ENCODE data around the gene BDP1.

The BDP1 gene

DNA sequence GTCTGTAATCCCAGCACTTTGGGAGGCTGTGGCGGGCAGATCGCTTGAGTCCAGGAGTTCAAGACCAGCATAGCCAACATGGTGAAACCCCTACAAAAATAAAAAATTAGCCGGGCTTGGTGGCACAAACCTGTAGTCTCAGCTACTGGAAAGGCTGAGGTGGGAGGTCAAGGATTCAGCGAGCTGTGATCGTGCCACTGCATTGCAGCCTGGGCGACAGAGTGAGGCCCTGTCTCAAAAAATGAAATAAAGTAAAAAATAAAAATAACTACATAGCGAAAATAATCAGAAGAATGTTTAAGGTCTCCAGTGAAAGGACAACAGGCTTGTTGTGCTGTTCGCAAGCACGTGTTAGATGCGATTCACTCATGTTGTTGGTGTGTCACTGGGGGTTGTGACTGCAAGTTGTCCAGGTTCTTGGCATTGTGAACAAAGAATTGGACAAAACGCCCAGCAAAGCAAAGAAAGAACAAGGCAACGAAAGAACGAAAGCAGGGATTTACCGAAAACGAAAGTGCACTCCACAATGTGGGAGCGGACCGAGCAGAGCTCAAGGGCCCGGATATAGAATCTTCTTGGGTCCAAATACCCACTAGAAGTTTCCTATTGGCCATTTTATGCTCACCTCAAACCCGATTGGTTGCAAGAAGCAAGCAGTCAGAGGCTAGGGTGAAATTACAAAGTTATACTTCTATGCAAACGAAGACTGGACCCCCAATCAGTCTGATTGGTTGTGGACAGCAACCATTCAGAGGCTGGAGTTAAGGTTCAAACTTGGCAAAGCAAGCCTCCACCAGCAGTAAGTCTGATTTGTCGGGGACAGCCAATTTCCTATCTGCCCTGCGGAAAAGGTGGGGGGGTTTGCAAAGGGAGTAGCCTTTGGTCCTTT is 130.8 kb downstream of the BDP1 start:
- no peak for DNase-seq (ENCODE audit: low read depth, low spot score)
- no peak for TF ChIP-seq FOXP2 (optimal IDR thresholded peaks at IDR 0.05; ENCODE audit: control extremely low read depth, extremely low read length, insufficient read depth)
- no peak for TF ChIP-seq POLR2AphosphoS5 (IDR thresholded peaks at IDR 0.05; ENCODE audit: borderline replicate concordance, low read depth, low read length)
- no peak for TF ChIP-seq EZH2 (IDR thresholded peaks at IDR 0.05)
- H3K27ac ChIP-seq: no peak overlapping the region

DNA sequence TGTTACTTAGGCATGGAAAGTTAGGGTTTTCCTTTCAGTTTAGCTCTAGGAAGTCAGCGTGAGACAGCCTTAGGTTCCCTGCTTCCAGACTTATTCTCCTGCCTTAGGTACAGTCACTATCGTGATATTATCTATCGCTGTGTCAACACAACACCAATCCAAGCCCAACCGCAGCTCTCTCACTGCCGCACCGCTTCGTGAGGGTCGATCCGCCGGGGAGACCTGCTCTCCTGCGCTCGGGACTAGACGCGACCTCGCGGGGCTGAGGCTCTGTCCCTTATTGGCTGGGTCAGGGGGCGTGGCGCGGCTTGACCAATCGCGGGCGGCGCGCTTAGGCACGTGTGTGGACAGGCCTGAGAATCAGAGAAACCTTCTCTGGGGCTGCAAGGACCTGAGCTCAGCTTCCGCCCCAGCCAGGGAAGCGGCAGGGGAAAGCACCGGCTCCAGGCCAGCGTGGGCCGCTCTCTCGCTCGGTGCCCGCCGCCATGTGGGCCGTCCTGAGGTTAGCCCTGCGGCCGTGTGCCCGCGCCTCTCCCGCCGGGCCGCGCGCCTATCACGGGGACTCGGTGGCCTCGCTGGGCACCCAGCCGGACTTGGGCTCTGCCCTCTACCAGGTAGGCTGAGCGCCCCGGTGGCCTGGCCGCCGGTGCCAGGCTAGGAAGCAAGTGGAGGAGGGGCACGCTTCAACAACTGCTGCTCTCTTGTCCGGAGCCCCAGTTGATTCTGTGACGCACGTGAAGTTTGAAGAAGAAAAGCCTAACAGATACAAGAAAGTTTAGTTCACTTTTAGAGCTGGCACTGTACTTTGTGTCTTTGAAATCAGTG is 131.7 kb downstream of the BDP1 start, which contains the start of gene MCCC2:
TSS of gene MCCC2 (plus strand) at position 400 of the 825 bp plus-strand sequence. CDS start at position 486, 86 bp downstream.
- Histone ChIP-seq H3K9me3 (ENCODE audit: low read depth, low read length) (no peaks in the 10 kb centered on the region), H3K36me3 (ENCODE audit: insufficient read depth, low read length) (peaks cover 5% of the 10 kb centered on the region; the same call in 1 of the 2 replicates), H3K4me3 (peak within 1 kb of the TSS; percentile 71), H3K9ac (ENCODE audit: insufficient read length) (peak within 1 kb of the TSS; percentile 68), H3K27ac (no peak within 1 kb of the TSS)
- peak; percentile 32; the same call in 1 of the 2 replicates for TF ChIP-seq POLR2AphosphoS5 (IDR thresholded peaks at IDR 0.05; ENCODE audit: borderline replicate concordance, low read depth, low read length)
- TF ChIP-seq EZH2 (IDR thresholded peaks at IDR 0.05): no peak
- no peak for TF ChIP-seq FOXP2 (optimal IDR thresholded peaks at IDR 0.05; ENCODE audit: control extremely low read depth, extremely low read length, insufficient read depth)
- no peak for DNase-seq (ENCODE audit: low read depth, low spot score)

More for the DNA sequence above, 130.8 kb downstream of the BDP1 start:
- Histone ChIP-seq H3K36me3 (ENCODE audit: insufficient read depth, low read length) (peaks cover 5% of the 10 kb centered on the region; the same call in 1 of the 2 replicates), H3K4me3 (peak overlapping the region; percentile 71), H3K9ac (ENCODE audit: insufficient read length) (no peak overlapping the region), H3K9me3 (ENCODE audit: low read depth, low read length) (no peaks in the 10 kb centered on the region)

DNA sequence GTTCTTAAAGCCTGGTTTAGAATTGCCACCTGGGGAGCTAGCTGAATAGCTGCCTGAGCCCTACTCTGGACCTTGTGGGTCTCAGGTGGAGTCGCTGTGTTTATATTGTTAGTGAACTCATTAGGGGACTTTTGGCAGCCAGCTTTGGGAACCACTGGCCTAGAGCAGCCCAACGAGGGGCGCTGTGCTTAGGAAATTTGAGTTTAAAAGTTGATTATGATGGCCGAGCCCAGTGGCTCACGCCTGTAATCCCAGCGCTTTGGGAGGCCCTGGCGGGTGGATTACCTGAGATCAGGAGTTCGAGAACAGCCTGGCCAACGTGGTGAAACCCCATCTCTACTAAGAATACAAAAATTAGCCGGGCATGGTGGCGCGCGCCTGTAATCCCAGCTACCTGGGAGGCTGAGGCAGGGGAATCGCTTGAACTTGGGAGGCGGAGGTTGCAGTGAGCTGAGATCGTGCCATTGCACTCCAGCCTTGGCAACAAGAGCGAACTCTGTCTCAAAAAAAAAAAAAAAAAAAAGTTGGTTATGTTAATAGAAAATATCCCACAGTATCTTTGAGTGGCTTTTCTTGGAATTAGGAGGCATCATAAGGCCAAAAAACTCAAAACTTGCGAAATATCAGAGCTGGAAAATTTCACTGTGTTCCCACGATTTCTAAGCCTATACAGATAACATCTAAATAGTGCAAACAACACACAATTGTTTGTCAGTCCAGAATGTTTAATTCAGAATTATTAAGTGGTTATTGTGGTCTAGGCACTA is 132.5 kb downstream of the BDP1 start:
- TF ChIP-seq POLR2AphosphoS5 (IDR thresholded peaks at IDR 0.05; ENCODE audit: borderline replicate concordance, low read depth, low read length) (no peak), EZH2 (IDR thresholded peaks at IDR 0.05) (no peak), FOXP2 (optimal IDR thresholded peaks at IDR 0.05; ENCODE audit: control extremely low read depth, extremely low read length, insufficient read depth) (no peak)
- Histone ChIP-seq H3K27ac (no peak overlapping the region), H3K9me3 (ENCODE audit: low read depth, low read length) (no peaks in the 10 kb centered on the region), H3K4me3 (peak overlapping the region; percentile 71), H3K9ac (ENCODE audit: insufficient read length) (peak overlapping the region; percentile 68), H3K36me3 (ENCODE audit: insufficient read depth, low read length) (peaks cover 5% of the 10 kb centered on the region; the same call in 1 of the 2 replicates)
- no peak for DNase-seq (ENCODE audit: low read depth, low spot score)

DNA sequence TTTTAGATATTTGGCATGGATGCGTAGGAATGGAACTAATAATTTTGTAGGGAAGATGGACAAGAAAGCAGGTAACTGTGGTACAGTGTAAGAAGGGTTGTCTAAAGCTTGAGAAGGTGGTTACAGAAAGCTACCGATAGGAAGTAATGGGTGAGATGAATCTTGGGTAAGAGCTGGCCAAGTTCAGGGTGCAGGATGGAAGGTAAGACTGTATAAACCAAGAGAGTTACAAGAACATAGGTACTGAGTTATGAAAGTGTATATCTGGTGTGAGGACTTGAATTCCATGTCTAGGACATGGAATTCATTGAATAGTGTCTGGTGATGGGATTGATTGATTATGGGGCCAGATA is 133.1 kb downstream of the BDP1 start:
- no peak overlapping the region for H3K4me3 ChIP-seq
- no peaks in the 10 kb centered on the region for H3K36me3 ChIP-seq (ENCODE audit: insufficient read depth, low read length)
- TF ChIP-seq POLR2AphosphoS5 (IDR thresholded peaks at IDR 0.05; ENCODE audit: borderline replicate concordance, low read depth, low read length) (no peak), FOXP2 (optimal IDR thresholded peaks at IDR 0.05; ENCODE audit: control extremely low read depth, extremely low read length, insufficient read depth) (no peak), EZH2 (IDR thresholded peaks at IDR 0.05) (no peak)
- no peak overlapping the region for H3K27ac ChIP-seq
- no peak overlapping the region for H3K9ac ChIP-seq (ENCODE audit: insufficient read length)
- DNase-seq (ENCODE audit: low read depth, low spot score): no peak
- H3K9me3 ChIP-seq (ENCODE audit: low read depth, low read length): no peaks in the 10 kb centered on the region

DNA sequence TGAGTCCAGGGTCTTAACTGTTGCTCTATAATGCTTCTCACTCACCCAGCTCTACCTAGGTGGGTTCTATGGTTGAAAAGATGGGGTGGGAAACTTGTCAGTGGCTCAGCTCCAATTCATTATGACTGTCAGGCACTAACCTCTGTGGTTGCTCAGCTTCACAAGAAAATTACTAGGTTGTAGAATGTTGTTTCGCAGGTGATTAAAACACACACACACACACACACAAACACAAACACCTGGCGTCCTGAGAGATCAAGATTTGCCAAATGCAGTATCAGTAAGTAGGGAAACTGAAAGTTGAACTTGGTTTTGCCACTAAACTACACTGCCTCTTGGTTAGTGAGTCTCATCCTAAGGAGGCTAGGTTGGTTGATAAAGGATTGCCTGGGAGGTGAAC is 134.5 kb downstream of the BDP1 start:
- TF ChIP-seq EZH2 (IDR thresholded peaks at IDR 0.05) (no peak), FOXP2 (optimal IDR thresholded peaks at IDR 0.05; ENCODE audit: control extremely low read depth, extremely low read length, insufficient read depth) (no peak), POLR2AphosphoS5 (IDR thresholded peaks at IDR 0.05; ENCODE audit: borderline replicate concordance, low read depth, low read length) (no peak)
- no peak for DNase-seq (ENCODE audit: low read depth, low spot score)
- Histone ChIP-seq H3K9me3 (ENCODE audit: low read depth, low read length) (no peaks in the 10 kb centered on the region), H3K9ac (ENCODE audit: insufficient read length) (no peak overlapping the region), H3K4me3 (no peak overlapping the region), H3K27ac (no peak overlapping the region), H3K36me3 (ENCODE audit: insufficient read depth, low read length) (no peaks in the 10 kb centered on the region)

DNA sequence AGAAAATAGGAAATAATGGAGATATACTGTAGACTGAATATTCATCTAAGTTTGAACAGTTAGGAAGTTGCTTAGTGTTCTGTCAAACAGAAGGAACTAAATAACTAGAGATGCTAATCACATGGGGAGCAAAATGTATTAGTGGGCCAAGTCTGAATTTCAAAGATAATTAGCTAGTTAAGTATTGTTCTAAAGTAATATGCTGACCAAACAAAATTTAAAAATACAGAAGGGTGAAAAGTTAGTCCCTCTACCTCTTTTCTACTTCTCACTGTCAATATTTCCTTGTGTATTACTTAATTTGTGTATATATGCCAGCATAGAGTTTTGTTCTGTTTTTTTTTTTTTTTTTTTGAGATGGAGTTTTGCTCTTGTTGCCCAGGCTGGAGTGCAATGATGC is 135.6 kb downstream of the BDP1 start:
- H3K36me3 ChIP-seq (ENCODE audit: insufficient read depth, low read length): peaks cover under 1% of the 10 kb centered on the region; the same call in 1 of the 2 replicates
- no peak overlapping the region for H3K27ac ChIP-seq
- no peak for TF ChIP-seq EZH2 (IDR thresholded peaks at IDR 0.05)
- TF ChIP-seq FOXP2 (optimal IDR thresholded peaks at IDR 0.05; ENCODE audit: control extremely low read depth, extremely low read length, insufficient read depth): no peak
- TF ChIP-seq POLR2AphosphoS5 (IDR thresholded peaks at IDR 0.05; ENCODE audit: borderline replicate concordance, low read depth, low read length): no peak
- H3K4me3 ChIP-seq: no peak overlapping the region
- no peaks in the 10 kb centered on the region for H3K9me3 ChIP-seq (ENCODE audit: low read depth, low read length)
- H3K9ac ChIP-seq (ENCODE audit: insufficient read length): no peak overlapping the region
- no peak for DNase-seq (ENCODE audit: low read depth, low spot score)

DNA sequence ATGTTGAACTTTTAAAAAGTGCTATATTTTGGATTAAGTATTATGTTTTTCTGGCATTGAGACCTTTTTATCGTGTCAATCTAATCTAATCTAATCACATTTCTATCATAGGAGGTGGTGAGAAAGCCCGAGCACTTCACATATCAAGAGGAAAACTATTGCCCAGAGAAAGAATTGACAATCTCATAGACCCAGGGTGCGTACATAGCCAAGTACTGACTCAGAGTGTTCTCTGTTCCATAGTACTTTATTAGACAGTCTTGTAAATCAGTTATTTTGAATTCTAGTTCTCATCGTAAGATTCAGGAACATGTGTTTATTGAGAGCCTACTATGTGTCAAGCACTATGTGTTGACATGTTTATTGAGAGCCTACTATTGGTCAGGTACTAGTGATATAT is 140.7 kb downstream of the BDP1 start:
- no peak overlapping the region for H3K9ac ChIP-seq (ENCODE audit: insufficient read length)
- H3K9me3 ChIP-seq (ENCODE audit: low read depth, low read length): no peaks in the 10 kb centered on the region
- H3K4me3 ChIP-seq: no peak overlapping the region
- no peak for DNase-seq (ENCODE audit: low read depth, low spot score)
- H3K27ac ChIP-seq: no peak overlapping the region
- no peak for TF ChIP-seq POLR2AphosphoS5 (IDR thresholded peaks at IDR 0.05; ENCODE audit: borderline replicate concordance, low read depth, low read length)
- no peak for TF ChIP-seq EZH2 (IDR thresholded peaks at IDR 0.05)
- no peak for TF ChIP-seq FOXP2 (optimal IDR thresholded peaks at IDR 0.05; ENCODE audit: control extremely low read depth, extremely low read length, insufficient read depth)
- H3K36me3 ChIP-seq (ENCODE audit: insufficient read depth, low read length): peaks cover 21% of the 10 kb centered on the region
